HG03457 (cell line): ENCODE data around the gene KRTAP3-2.
"Not testable (repeated sequence)": the region's sequence is repeated elsewhere in the genome, so short reads cannot be mapped to it uniquely, and the experiment has no call there.

ENCODE experiments used
- ATAC-seq: cut with Tn5 transposase; IDR thresholded peaks from one replicate; pipeline ENCODE4 v1.9.1; 2021; ENCODE audit warnings: moderate number of reproducible peaks; ENCODE audit not compliant: unreplicated experiment

Gene KRTAP3-2

GRCh38 chr17:40999563-40999962, at the start of gene KRTAP3-2:
KRTAP3-2 (minus strand) TSS chr17:40999906; CDS start chr17:40999853, 53 bp downstream.
- not testable (repeated sequence) for ATAC-seq

GRCh38 chr17:41049110-41049509, 49.4 kb upstream of the KRTAP3-2 start:
- no peak for ATAC-seq

- no peak for ATAC-seq
Observed at GRCh38 chr17:41048441-41048840, 48.7 kb upstream of the KRTAP3-2 start.

GRCh38 chr17:41046735-41047465, 47.2 kb upstream of the KRTAP3-2 start, which contains the start of gene KRTAP2-1:
KRTAP2-1 (minus strand) TSS chr17:41047316; CDS start chr17:41047267, 49 bp downstream.
- not testable (repeated sequence) for ATAC-seq

- no peak for ATAC-seq
Observed at GRCh38 chr17:41042953-41043352, 43.2 kb upstream of the KRTAP3-2 start.

GRCh38 chr17:41040783-41041571, 41.3 kb upstream of the KRTAP3-2 start, which contains the start of gene KRTAP1-1:
KRTAP1-1 (minus strand) TSS chr17:41041450; CDS start chr17:41041397, 53 bp downstream.
- ATAC-seq = not testable (repeated sequence)

- no peak for ATAC-seq
Observed at GRCh38 chr17:41037853-41038350, 38.2 kb upstream of the KRTAP3-2 start.

- ATAC-seq = not testable (repeated sequence)
Observed at GRCh38 chr17:41034346-41034935, 34.7 kb upstream of the KRTAP3-2 start, which contains the start of gene KRTAP1-3. KRTAP1-3 (minus strand) TSS chr17:41034874; CDS start chr17:41034821, 53 bp downstream.

- ATAC-seq = no peak
Observed at GRCh38 chr17:41029633-41030245, 30.0 kb upstream of the KRTAP3-2 start, which contains the start of gene KRTAP1-4. KRTAP1-4 (minus strand) TSS chr17:41030195; CDS start chr17:41030078, 117 bp downstream.

- no peak for ATAC-seq
Observed at GRCh38 chr17:41026715-41027471, 27.2 kb upstream of the KRTAP3-2 start, which contains the start of gene KRTAP1-5. KRTAP1-5 (minus strand) TSS chr17:41027208; CDS start chr17:41027155, 53 bp downstream.

GRCh38 chr17:41024697-41025096, 25.0 kb upstream of the KRTAP3-2 start:
- ATAC-seq = no peak

- no peak for ATAC-seq
Observed at GRCh38 chr17:41020336-41020735, 20.6 kb upstream of the KRTAP3-2 start.

GRCh38 chr17:41019415-41019814, 19.7 kb upstream of the KRTAP3-2 start:
- ATAC-seq = no peak

- no peak for ATAC-seq
Observed at GRCh38 chr17:41018541-41018940, 18.8 kb upstream of the KRTAP3-2 start.

- no peak for ATAC-seq
Observed at GRCh38 chr17:41016578-41017215, 17.0 kb upstream of the KRTAP3-2 start.

- no peak for ATAC-seq
Observed at GRCh38 chr17:41015454-41015853, 15.7 kb upstream of the KRTAP3-2 start.

- ATAC-seq = no peak
Observed at GRCh38 chr17:41013606-41014005, 13.9 kb upstream of the KRTAP3-2 start.

- ATAC-seq = no peak
Observed at GRCh38 chr17:41013181-41013580, 13.5 kb upstream of the KRTAP3-2 start.
